Measurements from ENCODE around the gene AMER3.

GRCh38 chr2:130736487-130736886 is 18.9 kb upstream of the AMER3 start:
- TF ChIP-seq EZH2 (IDR thresholded peaks at IDR 0.05; ENCODE audit: low read depth, unreplicated experiment): no peak
- TF ChIP-seq CTCF (conservative IDR thresholded peaks at IDR 0.05; ENCODE audit: low read depth in 2 of 2): no peak
- TF ChIP-seq, protein P1, sequence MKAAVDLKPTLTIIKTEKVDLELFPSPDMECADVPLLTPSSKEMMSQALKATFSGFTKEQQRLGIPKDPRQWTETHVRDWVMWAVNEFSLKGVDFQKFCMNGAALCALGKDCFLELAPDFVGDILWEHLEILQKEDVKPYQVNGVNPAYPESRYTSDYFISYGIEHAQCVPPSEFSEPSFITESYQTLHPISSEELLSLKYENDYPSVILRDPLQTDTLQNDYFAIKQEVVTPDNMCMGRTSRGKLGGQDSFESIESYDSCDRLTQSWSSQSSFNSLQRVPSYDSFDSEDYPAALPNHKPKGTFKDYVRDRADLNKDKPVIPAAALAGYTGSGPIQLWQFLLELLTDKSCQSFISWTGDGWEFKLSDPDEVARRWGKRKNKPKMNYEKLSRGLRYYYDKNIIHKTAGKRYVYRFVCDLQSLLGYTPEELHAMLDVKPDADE (IDR thresholded peaks at IDR 0.05): no peak
- no peak for TF ChIP-seq ZNF114 (CRISPR knock-in tag; IDR thresholded peaks at IDR 0.05)
- no peak for TF ChIP-seq POLR2AphosphoS5 (IDR thresholded peaks at IDR 0.05; ENCODE audit: low read depth)
- TF ChIP-seq CREB1 (CRISPR knock-in tag; IDR thresholded peaks at IDR 0.05; ENCODE audit: low read depth): no peak
- TF ChIP-seq EZH2phosphoT487 (IDR thresholded peaks at IDR 0.05; ENCODE audit: unreplicated experiment): no peak
- TF ChIP-seq, protein P2, sequence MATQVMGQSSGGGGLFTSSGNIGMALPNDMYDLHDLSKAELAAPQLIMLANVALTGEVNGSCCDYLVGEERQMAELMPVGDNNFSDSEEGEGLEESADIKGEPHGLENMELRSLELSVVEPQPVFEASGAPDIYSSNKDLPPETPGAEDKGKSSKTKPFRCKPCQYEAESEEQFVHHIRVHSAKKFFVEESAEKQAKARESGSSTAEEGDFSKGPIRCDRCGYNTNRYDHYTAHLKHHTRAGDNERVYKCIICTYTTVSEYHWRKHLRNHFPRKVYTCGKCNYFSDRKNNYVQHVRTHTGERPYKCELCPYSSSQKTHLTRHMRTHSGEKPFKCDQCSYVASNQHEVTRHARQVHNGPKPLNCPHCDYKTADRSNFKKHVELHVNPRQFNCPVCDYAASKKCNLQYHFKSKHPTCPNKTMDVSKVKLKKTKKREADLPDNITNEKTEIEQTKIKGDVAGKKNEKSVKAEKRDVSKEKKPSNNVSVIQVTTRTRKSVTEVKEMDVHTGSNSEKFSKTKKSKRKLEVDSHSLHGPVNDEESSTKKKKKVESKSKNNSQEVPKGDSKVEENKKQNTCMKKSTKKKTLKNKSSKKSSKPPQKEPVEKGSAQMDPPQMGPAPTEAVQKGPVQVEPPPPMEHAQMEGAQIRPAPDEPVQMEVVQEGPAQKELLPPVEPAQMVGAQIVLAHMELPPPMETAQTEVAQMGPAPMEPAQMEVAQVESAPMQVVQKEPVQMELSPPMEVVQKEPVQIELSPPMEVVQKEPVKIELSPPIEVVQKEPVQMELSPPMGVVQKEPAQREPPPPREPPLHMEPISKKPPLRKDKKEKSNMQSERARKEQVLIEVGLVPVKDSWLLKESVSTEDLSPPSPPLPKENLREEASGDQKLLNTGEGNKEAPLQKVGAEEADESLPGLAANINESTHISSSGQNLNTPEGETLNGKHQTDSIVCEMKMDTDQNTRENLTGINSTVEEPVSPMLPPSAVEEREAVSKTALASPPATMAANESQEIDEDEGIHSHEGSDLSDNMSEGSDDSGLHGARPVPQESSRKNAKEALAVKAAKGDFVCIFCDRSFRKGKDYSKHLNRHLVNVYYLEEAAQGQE (IDR thresholded peaks at IDR 0.05; ENCODE audit: unreplicated experiment): no peak
- no peak for TF ChIP-seq STAT1 (IDR thresholded peaks at IDR 0.05; ENCODE audit: unreplicated experiment)
- no peak for TF ChIP-seq JUNB (IDR thresholded peaks at IDR 0.05; ENCODE audit: unreplicated experiment)
- TF ChIP-seq ZNF331 (CRISPR knock-in tag; IDR thresholded peaks at IDR 0.05; ENCODE audit: low read depth): no peak
- TF ChIP-seq, protein P3, sequence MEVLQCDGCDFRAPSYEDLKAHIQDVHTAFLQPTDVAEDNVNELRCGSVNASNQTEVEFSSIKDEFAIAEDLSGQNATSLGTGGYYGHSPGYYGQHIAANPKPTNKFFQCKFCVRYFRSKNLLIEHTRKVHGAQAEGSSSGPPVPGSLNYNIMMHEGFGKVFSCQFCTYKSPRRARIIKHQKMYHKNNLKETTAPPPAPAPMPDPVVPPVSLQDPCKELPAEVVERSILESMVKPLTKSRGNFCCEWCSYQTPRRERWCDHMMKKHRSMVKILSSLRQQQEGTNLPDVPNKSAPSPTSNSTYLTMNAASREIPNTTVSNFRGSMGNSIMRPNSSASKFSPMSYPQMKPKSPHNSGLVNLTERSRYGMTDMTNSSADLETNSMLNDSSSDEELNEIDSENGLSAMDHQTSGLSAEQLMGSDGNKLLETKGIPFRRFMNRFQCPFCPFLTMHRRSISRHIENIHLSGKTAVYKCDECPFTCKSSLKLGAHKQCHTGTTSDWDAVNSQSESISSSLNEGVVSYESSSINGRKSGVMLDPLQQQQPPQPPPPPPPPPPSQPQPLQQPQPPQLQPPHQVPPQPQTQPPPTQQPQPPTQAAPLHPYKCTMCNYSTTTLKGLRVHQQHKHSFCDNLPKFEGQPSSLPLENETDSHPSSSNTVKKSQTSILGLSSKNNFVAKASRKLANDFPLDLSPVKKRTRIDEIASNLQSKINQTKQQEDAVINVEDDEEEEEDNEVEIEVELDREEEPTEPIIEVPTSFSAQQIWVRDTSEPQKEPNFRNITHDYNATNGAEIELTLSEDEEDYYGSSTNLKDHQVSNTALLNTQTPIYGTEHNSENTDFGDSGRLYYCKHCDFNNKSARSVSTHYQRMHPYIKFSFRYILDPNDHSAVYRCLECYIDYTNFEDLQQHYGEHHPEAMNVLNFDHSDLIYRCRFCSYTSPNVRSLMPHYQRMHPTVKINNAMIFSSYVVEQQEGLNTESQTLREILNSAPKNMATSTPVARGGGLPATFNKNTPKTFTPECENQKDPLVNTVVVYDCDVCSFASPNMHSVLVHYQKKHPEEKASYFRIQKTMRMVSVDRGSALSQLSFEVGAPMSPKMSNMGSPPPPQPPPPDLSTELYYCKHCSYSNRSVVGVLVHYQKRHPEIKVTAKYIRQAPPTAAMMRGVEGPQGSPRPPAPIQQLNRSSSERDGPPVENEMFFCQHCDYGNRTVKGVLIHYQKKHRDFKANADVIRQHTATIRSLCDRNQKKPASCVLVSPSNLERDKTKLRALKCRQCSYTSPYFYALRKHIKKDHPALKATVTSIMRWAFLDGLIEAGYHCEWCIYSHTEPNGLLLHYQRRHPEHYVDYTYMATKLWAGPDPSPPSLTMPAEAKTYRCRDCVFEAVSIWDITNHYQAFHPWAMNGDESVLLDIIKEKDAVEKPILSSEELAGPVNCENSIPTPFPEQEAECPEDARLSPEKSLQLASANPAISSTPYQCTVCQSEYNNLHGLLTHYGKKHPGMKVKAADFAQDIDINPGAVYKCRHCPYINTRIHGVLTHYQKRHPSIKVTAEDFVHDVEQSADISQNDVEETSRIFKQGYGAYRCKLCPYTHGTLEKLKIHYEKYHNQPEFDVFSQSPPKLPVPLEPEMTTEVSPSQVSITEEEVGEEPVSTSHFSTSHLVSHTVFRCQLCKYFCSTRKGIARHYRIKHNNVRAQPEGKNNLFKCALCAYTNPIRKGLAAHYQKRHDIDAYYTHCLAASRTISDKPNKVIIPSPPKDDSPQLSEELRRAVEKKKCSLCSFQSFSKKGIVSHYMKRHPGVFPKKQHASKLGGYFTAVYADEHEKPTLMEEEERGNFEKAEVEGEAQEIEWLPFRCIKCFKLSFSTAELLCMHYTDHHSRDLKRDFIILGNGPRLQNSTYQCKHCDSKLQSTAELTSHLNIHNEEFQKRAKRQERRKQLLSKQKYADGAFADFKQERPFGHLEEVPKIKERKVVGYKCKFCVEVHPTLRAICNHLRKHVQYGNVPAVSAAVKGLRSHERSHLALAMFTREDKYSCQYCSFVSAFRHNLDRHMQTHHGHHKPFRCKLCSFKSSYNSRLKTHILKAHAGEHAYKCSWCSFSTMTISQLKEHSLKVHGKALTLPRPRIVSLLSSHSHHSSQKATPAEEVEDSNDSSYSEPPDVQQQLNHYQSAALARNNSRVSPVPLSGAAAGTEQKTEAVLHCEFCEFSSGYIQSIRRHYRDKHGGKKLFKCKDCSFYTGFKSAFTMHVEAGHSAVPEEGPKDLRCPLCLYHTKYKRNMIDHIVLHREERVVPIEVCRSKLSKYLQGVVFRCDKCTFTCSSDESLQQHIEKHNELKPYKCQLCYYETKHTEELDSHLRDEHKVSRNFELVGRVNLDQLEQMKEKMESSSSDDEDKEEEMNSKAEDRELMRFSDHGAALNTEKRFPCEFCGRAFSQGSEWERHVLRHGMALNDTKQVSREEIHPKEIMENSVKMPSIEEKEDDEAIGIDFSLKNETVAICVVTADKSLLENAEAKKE (CRISPR knock-in tag; IDR thresholded peaks at IDR 0.05): no peak
